GM12873 (cell line): ENCODE results near the gene SERPINE2.
A peak's percentile ranks its signal among the peaks of the same experiment; 100 is the strongest.

Source experiments
- TF ChIP-seq, protein P1 (sequence below): IDR thresholded peaks from 2 replicates; pipeline ENCODE4 v1.5.1; 2012; ENCODE audit warnings: low read depth, mild to moderate bottlenecking, moderate library complexity, low read length, control low read depth; ENCODE audit not compliant: insufficient read depth; ENCODE audit errors: missing control alignments

SERPINE2 gene

DNA sequence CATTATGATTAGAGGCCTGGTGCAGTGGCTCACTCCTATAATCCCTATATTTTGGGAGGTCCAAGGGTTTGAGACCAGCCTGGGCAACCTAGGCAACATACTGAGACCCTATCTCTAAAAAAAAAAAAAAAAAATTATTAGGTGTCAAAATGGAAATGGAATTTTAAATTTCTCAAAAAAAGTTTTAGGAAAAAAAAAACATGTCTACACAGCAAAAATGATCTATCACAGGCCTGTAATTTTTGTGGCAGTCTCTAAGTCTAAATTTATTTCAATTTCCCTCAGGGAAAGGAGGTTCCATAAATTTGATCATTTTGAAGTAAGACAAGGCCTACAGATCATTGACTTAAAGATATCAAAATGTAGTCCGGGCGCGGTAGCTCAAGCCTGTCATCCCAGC is 65.5 kb downstream of the SERPINE2 start:
- TF ChIP-seq, protein P1, sequence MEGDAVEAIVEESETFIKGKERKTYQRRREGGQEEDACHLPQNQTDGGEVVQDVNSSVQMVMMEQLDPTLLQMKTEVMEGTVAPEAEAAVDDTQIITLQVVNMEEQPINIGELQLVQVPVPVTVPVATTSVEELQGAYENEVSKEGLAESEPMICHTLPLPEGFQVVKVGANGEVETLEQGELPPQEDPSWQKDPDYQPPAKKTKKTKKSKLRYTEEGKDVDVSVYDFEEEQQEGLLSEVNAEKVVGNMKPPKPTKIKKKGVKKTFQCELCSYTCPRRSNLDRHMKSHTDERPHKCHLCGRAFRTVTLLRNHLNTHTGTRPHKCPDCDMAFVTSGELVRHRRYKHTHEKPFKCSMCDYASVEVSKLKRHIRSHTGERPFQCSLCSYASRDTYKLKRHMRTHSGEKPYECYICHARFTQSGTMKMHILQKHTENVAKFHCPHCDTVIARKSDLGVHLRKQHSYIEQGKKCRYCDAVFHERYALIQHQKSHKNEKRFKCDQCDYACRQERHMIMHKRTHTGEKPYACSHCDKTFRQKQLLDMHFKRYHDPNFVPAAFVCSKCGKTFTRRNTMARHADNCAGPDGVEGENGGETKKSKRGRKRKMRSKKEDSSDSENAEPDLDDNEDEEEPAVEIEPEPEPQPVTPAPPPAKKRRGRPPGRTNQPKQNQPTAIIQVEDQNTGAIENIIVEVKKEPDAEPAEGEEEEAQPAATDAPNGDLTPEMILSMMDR = no peak

DNA sequence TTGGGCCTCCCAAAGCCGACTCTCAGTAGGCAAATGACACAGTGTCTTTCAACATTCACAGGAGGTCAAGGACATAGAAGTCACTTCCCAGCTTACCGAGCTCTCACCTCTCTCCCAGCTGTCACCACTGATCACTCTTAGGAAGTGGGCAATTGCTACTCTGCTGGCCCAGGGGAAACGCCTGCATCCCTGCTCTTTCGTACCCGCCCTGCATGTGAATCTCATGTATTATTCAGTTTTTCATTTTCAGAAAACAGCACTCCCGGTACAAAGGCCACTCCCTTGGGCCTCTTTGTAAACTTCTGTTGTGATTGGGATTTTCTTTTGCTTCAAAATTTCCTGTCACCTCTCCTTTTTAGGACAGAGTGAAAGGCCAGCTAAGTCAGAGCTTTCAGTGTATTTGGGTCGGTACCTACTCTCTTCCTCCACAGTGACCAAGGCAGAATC is 66.4 kb downstream of the SERPINE2 start:
- TF ChIP-seq, protein P1 = no peak

DNA sequence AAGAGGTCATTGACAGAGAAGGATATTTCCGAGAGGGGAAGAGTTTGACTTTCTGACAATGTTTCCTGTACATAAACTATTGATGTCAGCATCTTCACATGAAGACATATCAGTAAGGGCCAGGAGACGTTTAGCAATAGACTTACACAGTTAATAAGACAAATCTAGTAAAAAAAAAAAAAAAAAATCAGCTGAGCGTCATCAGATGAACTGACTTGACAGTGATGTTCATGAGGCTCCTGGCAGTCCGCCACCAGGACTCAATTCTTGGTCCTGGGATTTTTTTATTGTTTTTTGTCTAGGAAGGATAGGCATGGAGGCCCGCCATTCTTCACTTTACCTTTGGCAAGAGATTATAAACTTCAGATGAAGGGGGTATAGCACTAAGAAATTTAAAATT is 67.4 kb downstream of the SERPINE2 start:
- TF ChIP-seq, protein P1 = no peak

DNA sequence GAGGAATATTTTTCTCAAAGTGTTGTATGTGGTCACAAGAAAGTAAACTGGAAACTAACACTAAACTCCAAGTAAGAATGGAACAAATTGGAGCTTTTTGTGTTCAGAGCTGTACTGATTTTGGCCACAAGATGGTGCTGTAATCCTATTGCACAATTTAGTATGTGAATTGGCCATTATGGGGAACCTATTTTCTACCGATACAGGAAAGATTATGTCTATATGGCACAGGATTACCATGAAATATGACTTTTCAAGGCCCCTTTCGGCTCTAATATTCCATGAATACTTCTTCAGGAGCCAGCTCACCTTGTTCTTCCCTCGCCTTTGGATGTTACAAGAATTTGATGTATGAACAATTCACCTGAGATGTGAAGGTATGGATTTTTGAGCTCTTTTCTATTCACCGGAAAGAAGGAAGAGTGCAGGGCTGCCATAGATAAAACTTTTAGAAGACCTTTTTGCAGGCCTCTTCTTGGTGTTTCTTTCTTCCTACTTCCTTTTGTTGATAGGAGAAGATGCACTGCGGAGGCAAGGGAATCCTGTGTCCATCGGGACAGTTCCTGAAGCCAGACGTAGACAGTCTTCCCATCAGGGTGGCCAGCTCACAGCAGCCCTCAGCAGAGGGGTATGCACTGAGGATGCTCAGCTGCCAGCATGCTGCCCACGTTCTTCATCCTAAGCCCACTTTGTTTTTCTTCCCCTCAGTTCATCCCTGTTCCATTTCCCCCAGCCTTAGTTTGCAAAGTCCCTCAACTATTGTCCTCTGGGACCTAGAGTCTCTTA is 68.5 kb downstream of the SERPINE2 start:
- TF ChIP-seq, protein P1 = peak; percentile 79

DNA sequence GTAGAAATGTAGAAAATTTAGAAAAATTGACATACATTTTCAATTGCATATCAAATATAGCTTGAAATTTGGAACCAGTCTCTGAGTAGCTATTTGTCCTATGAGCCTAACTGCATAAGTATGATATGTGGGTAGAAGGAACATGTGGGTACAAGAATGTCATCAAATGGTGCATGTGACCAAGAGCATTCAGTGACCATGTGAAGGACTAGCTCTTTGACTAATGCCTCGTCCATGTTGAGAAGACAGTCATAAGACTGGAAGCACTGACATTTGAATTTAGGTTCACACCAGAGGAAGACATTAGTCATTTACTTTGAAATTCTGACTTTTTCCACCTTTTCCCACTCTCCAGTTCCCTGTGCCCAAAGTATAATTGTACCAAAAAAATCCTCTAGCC is 69.2 kb downstream of the SERPINE2 start:
- TF ChIP-seq, protein P1 = no peak

DNA sequence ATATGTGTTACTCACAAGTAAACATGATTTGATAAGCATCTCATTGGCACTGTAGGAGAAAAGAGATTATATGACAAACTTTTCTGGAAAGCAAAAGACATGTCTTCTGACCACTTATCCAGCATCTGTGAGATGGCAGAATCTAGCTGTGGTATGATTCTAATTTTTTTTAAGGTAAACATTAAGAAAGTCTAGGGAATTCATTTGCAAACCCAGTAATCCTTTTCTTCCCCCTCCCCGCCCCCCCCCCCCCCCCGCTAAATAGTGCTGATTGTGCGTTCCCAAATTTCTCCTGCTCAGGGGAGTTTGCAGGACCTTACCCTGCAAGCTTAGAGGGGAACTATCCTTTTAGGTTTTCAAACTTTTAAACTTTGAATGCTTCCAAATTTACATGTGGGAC is 69.8 kb downstream of the SERPINE2 start:
- TF ChIP-seq, protein P1 = no peak

DNA sequence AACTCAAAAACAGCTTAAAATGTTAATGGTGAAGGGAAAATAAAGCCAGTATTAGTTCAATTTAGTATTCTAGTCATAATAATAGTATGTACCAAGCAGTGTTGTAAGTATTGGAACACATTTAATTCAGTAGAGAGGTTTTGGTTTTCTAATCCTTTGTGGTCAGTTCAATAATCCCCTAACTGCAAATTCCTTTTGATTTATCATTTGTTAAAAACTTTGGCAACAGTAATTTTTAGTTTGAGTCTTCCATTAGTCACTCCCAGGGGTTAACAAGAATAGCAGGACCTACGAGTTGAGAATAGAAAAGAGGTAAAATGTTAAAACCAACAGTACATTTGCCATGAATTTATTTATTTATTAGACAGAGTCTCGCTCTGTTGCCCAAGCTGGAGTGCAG is 71.1 kb downstream of the SERPINE2 start:
- TF ChIP-seq, protein P1 = no peak

DNA sequence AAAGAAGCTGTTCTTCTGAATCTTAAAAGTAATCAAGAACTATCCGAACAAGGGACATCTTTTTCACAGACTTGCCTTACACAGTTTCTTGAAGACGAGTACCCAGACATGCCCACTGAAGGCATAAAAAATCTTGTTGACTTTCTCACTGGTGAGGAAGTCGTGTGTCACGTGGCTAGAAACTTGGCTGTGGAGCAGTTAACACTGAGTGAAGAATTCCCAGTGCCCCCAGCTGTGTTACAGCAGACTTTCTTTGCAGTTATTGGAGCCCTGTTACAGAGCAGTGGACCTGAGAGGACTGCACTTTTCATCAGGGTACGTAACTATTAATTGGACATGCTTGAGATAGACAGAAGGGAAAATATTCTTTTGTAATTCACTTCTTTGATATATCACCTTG is 79.4 kb downstream of the SERPINE2 start:
- TF ChIP-seq, protein P1 = no peak
